ENCODE results near the gene EMCN. TPM values are rescaled to one million over a fixed set of nuclear protein-coding genes. Genes with fewer than 3 reads are reported as not detected.

Gene EMCN
- total RNA-seq, 1 experiment from 2014 or later, result not detected

- TF ChIP-seq JUND (IDR thresholded peaks at IDR 0.05) (no peak), CBX3 (IDR thresholded peaks at IDR 0.05; ENCODE audit: low read depth) (no peak), EGR1 (IDR thresholded peaks at IDR 0.05; ENCODE audit: low read depth) (no peak), ELF1 (IDR thresholded peaks at IDR 0.05; ENCODE audit: borderline replicate concordance, low read depth) (no peak), ZBTB33 (IDR thresholded peaks at IDR 0.05; ENCODE audit: extremely low read depth, insufficient replicate concordance, low read length) (no peak), YY1 (IDR thresholded peaks at IDR 0.05; ENCODE audit: extremely low read depth, insufficient replicate concordance, low read depth, low read length) (no peak), ZFX (IDR thresholded peaks at IDR 0.05) (no peak), SIN3A (IDR thresholded peaks at IDR 0.05; ENCODE audit: low read depth) (no peak), ZNF274 (IDR thresholded peaks at IDR 0.05; ENCODE audit: low read depth, low read length) (no peak), RAD21 (IDR thresholded peaks at IDR 0.05; ENCODE audit: low read depth) (no peak), EZH2phosphoT487 (IDR thresholded peaks at IDR 0.05; ENCODE audit: borderline replicate concordance) (no peak), ATF3 (IDR thresholded peaks at IDR 0.05) (no peak), FOSL1 (IDR thresholded peaks at IDR 0.05; ENCODE audit: low read depth) (no peak), SRF (IDR thresholded peaks at IDR 0.05; ENCODE audit: low read depth) (no peak), POLR2AphosphoS5 (IDR thresholded peaks at IDR 0.05; ENCODE audit: low read depth, low read length) (no peak), SP1 (IDR thresholded peaks at IDR 0.05; ENCODE audit: low read depth) (no peak), EZH2 (IDR thresholded peaks at IDR 0.05) (no peak)
- TF ChIP-seq, protein P1, sequence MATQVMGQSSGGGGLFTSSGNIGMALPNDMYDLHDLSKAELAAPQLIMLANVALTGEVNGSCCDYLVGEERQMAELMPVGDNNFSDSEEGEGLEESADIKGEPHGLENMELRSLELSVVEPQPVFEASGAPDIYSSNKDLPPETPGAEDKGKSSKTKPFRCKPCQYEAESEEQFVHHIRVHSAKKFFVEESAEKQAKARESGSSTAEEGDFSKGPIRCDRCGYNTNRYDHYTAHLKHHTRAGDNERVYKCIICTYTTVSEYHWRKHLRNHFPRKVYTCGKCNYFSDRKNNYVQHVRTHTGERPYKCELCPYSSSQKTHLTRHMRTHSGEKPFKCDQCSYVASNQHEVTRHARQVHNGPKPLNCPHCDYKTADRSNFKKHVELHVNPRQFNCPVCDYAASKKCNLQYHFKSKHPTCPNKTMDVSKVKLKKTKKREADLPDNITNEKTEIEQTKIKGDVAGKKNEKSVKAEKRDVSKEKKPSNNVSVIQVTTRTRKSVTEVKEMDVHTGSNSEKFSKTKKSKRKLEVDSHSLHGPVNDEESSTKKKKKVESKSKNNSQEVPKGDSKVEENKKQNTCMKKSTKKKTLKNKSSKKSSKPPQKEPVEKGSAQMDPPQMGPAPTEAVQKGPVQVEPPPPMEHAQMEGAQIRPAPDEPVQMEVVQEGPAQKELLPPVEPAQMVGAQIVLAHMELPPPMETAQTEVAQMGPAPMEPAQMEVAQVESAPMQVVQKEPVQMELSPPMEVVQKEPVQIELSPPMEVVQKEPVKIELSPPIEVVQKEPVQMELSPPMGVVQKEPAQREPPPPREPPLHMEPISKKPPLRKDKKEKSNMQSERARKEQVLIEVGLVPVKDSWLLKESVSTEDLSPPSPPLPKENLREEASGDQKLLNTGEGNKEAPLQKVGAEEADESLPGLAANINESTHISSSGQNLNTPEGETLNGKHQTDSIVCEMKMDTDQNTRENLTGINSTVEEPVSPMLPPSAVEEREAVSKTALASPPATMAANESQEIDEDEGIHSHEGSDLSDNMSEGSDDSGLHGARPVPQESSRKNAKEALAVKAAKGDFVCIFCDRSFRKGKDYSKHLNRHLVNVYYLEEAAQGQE (IDR thresholded peaks at IDR 0.05; ENCODE audit: low read depth), result no peak
- RAD21 ChIA-PET (ENCODE audit: low non-redundant PET in 1 of 2, low total read pairs in 2 of 2, uncharacterized antibody in 2 of 2, unreplicated experiment in 2 of 2), result no interaction called here
- ATAC-seq (no peak), DNase-seq (ENCODE audit: low read depth, low spot score) (no peak)
- CTCF ChIA-PET, result no interaction called here
- H3K36me3 ChIP-seq (ENCODE audit: control insufficient read depth in 1 of 2, insufficient read depth in 2 of 2, low read length in 2 of 2), result no peaks in the 10 kb centered on the region
- POLR2A ChIA-PET, result no interaction called here
- no peaks in the 10 kb centered on the region for H3K27me3 ChIP-seq (ENCODE audit: insufficient read depth, low read length)
- no peak overlapping the region for H3K9ac ChIP-seq (ENCODE audit: low read length)
- no peak overlapping the region for H2AFZ ChIP-seq (ENCODE audit: low read depth, low read length, poor library complexity, severe bottlenecking)
- no peak overlapping the region for H3K4me2 ChIP-seq (ENCODE audit: low read length)
- H3K9me2 ChIP-seq (ENCODE audit: insufficient read depth), result no peaks in the 10 kb centered on the region
- no peaks in the 10 kb centered on the region for H3K79me2 ChIP-seq (ENCODE audit: insufficient read depth, low read length)
- intact Hi-C loops (cut with micrococcal nuclease), result no loop called here
- H3K4me1 ChIP-seq (ENCODE audit: control insufficient read depth in 1 of 2, insufficient read depth in 2 of 2, low read length in 2 of 2), result peaks cover 9 to 13% of the 10 kb centered on the region in 2 experiments; a peak in 3 of 4 replicates
- H3K4me3 ChIP-seq (replicated peaks in 1 of 2; ENCODE audit: low read depth in 1 of 2, low read length in 2 of 2), result no peak overlapping the region
- H3K27ac ChIP-seq (ENCODE audit: low read depth, low read length), result no peak overlapping the region
- H4K20me1 ChIP-seq (ENCODE audit: insufficient read depth), result no peaks in the 10 kb centered on the region
- no peaks in the 10 kb centered on the region for H3K9me3 ChIP-seq (ENCODE audit: control insufficient read depth in 1 of 2, insufficient read depth in 1 of 2, low read depth in 1 of 2, low read length in 2 of 2)
- no TSS peak for BruUV-seq (replicated peaks)
Measured at GRCh38 chr4:100345585-100345984, 172.2 kb downstream of the EMCN start.

Data from HCT116 (cell line).